Thyroid gland (tissue), 4 donors: ENCODE results near the gene GAPVD1. TPM values are rescaled to one million over a fixed set of nuclear protein-coding genes. Genes with fewer than 3 reads are reported as not detected.

Experiments used
- DNase-seq, 2 donors: peaks; one replicate each; pipeline ENCODE4 v3.0.0-alpha.2; 2019
- H3K27ac ChIP-seq, 3 donors: fragments of 200-600 bp; sonication (generic); 1 replicate in 2 of 3; 2 replicates in 1 of 3; pipeline ENCODE4 v1.5.1; 2016 to 2019; ENCODE audit warnings: mild to moderate bottlenecking in 1 of 3, moderate library complexity in 1 of 3
- H3K27me3 ChIP-seq: fragments of 200-600 bp; sonication (generic); one replicate; pipeline ENCODE4 v1.5.1; 2019
- H3K36me3 ChIP-seq, 2 donors: fragments of 200-600 bp; sonication (generic); one replicate each; pipeline ENCODE4 v1.5.1; 2016 to 2019
- H3K4me1 ChIP-seq, 2 donors: fragments of 200-600 bp; sonication (generic); one replicate each; pipeline ENCODE4 v1.5.1; 2017 to 2019
- H3K4me3 ChIP-seq, 3 donors: fragments of 200-600 bp; sonication (generic); replicated peaks in 1 of 3; 1 replicate in 2 of 3; 2 replicates in 1 of 3; pipeline ENCODE4 v1.5.1; 2016; ENCODE audit warnings: mild to moderate bottlenecking in 1 of 3
- H3K9me3 ChIP-seq: fragments of 200-600 bp; sonication (generic); one replicate; pipeline ENCODE4 v1.5.1; 2017
- POLR2A ChIP-seq, 2 donors: fragments of 450-650 bp; IDR thresholded peaks; one replicate each; pipeline ENCODE4 v1.6.1; 2017; ENCODE audit warnings: antibody characterized with exemption in 2 of 2, mild to moderate bottlenecking in 2 of 2, moderate library complexity in 1 of 2
- WGBS, 2 donors: methylation state at CpG; one replicate each; pipeline ENCODE4 v1.1.5; 2017; 5-methylcytosine and 5-hydroxymethylcytosine counted together
- intact Hi-C: fragments of 100-400 bp; cut with DNase I; formaldehyde crosslinking; loops from one replicate; pipeline ENCODE4 v1.15.1; 2023
- total RNA-seq, 4 donors: library from RNA; depleted of rRNA; stranded (reverse); fragments of >200 nt; gene quantifications; one replicate each; pipeline ENCODE4 v1.2.3, GENCODE V29; 2016
- TF ChIP-seq, protein P1 (sequence below), 6 experiments: fragments of 200-600 bp in 3 of 6; fragments of 450-650 bp in 3 of 6; sonication (generic) in 3 of 6; IDR thresholded peaks; one replicate each; pipeline ENCODE4 v1.5.1; 2016 to 2019; ENCODE audit warnings: antibody characterized with exemption in 6 of 6, mild to moderate bottlenecking in 2 of 6, inconsistent platforms in 1 of 6, moderate library complexity in 1 of 6

The GAPVD1 gene
- total RNA-seq, 4 donors from 2014 or later: 92.6 to 140 (median 104) TPM

DNA sequence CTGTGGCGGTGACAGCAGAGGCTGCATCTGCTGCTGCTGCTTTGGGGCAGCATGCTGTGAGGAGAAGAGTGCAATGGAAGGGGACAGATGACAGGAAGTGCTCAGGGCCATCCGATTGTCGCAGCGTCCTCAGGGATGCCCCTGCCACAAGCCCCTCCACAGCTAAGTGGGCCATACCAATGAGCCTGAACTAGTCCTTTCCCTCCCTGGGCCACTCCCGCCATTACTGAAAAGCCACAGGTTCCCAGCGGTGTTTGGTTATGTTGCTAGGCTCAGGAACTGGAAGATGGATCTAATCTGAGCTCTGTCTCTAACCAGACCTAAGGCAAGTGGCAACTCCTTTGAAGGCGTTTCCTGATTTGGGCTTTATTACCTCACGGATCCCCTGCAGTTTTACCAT, 109.2 kb downstream of the GAPVD1 start:
- H3K27me3 ChIP-seq: no peaks in the 10 kb centered on the region
- H3K9me3 ChIP-seq: no peaks in the 10 kb centered on the region
- peaks cover 0 to 6% of the 10 kb centered on the region in 2 donors for H3K4me1 ChIP-seq
- 72 to 84% methylated on average over 8 of the region's 8 CpGs for WGBS, 2 donors
- no peak for DNase-seq
- intact Hi-C loops: loop anchor here (5.0 to 10.0 kb wide), 2 partner anchors 116 to 513 kb away; no protein-coding TSS in a partner anchor
- H3K27ac ChIP-seq: no peak overlapping the region
- TF ChIP-seq, protein P1, sequence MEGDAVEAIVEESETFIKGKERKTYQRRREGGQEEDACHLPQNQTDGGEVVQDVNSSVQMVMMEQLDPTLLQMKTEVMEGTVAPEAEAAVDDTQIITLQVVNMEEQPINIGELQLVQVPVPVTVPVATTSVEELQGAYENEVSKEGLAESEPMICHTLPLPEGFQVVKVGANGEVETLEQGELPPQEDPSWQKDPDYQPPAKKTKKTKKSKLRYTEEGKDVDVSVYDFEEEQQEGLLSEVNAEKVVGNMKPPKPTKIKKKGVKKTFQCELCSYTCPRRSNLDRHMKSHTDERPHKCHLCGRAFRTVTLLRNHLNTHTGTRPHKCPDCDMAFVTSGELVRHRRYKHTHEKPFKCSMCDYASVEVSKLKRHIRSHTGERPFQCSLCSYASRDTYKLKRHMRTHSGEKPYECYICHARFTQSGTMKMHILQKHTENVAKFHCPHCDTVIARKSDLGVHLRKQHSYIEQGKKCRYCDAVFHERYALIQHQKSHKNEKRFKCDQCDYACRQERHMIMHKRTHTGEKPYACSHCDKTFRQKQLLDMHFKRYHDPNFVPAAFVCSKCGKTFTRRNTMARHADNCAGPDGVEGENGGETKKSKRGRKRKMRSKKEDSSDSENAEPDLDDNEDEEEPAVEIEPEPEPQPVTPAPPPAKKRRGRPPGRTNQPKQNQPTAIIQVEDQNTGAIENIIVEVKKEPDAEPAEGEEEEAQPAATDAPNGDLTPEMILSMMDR (IDR thresholded peaks at IDR 0.05): no peak
- TF ChIP-seq POLR2A (IDR thresholded peaks at IDR 0.05): no peak
- no peak overlapping the region for H3K4me3 ChIP-seq
- no peaks in the 10 kb centered on the region for H3K36me3 ChIP-seq

DNA sequence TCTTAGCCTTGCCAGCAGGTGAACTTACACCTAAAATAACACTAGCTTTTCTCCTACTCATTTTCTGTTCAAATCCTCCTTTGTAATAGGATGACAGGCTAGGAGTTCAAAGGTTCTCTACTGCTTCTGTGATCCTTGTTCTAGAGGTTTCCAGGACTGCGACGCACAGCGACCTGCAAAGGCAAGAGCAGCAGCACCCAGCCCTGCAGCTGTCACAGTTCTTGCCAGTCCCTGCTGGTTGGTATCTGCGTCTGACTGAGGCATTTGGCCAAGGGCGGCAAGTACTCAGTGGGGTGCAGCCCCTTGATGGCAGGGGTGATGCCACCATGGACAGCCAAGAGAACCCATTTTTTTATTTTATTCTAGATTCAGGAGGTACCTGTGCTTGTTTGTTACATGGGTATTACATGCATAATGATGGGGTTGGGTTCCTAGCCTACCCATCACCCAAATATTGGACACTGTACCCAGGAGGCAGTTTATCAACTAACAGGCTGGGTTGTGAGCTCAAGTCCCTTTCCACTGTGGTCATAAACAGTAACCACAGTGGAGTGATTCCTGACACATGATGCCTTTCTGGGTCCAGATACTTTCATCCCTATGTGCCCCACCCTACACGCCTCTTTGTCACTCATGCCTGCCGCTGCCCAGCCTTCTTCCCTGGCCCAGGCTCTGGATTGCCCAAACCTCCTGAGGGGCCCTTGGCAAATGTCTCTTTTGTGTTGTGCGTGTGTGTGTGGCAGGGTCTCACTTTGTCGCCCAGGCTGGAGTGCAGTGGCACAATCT, 111.0 kb downstream of the GAPVD1 start:
- peaks cover 0 to 6% of the 10 kb centered on the region in 2 donors for H3K4me1 ChIP-seq
- H3K27ac ChIP-seq: no peak overlapping the region
- intact Hi-C loops: loop anchor here (5.0 to 10.0 kb wide), 2 partner anchors 118 to 515 kb away; no protein-coding TSS in a partner anchor
- H3K36me3 ChIP-seq: no peaks in the 10 kb centered on the region
- H3K9me3 ChIP-seq: no peaks in the 10 kb centered on the region
- TF ChIP-seq, protein P1 (IDR thresholded peaks at IDR 0.05): no peak
- no peak for TF ChIP-seq POLR2A (IDR thresholded peaks at IDR 0.05)
- H3K4me3 ChIP-seq: no peak overlapping the region
- WGBS, 2 donors: 82 to 83% methylated on average over 9 of the region's 9 CpGs
- no peak for DNase-seq
- no peaks in the 10 kb centered on the region for H3K27me3 ChIP-seq

DNA sequence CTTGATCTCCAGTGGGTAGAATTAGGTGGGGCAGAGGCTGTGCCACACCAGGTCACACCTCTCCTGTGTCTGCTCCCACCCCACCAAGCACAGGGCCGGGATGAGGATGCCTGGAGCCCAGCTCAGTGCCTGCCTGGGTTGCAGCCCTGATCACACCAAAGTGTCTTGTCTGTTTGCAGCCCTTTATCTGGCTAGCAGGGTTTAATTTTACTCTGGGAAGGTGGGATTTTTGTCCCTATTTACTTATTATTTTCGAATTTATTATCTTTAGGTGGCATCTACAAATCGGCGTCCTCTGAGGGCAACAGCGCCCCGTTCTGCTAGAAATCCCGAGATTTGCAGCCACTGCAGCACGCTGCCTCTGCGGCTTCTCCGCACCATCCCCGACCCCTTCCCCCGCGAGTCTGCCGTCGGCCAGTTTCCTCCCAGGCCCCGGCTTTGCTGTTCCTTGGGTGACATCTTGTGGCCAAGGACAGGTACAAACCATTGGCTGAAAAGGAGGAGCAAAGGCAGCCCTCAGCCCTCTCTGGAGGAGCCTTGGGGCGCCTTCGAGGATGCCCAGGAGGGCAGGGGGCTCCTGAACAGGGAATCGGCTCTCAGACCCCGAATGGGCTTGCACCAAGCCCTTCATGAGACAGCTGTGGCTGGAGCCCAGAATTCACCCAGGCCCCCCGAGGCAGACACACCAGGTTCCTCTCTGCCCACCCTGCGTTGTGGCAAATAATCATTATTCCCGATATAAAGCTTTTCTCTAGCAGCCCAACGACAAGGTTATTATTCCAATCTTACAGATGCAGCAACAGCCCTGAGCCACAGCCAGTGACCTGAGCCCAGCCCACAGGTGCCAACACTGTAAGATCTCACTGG, 113.0 kb downstream of the GAPVD1 start:
- no peak overlapping the region for H3K27ac ChIP-seq
- no peaks in the 10 kb centered on the region for H3K27me3 ChIP-seq
- peak; percentile 55 to 67 for DNase-seq
- peaks cover 5 to 14% of the 10 kb centered on the region in 2 donors for H3K4me1 ChIP-seq
- TF ChIP-seq, protein P1 (IDR thresholded peaks at IDR 0.05): peak; percentile 52 to 84 (median 76)
- no peak for TF ChIP-seq POLR2A (IDR thresholded peaks at IDR 0.05)
- no peak overlapping the region for H3K4me3 ChIP-seq
- WGBS, 2 donors: 12 to 18% methylated on average over 21 to 24 of the region's 24 CpGs
- H3K9me3 ChIP-seq: no peaks in the 10 kb centered on the region
- intact Hi-C loops: loop anchor here (5.0 to 10.0 kb wide), 2 partner anchors 120 to 517 kb away; no protein-coding TSS in a partner anchor
- H3K36me3 ChIP-seq: no peaks in the 10 kb centered on the region

DNA sequence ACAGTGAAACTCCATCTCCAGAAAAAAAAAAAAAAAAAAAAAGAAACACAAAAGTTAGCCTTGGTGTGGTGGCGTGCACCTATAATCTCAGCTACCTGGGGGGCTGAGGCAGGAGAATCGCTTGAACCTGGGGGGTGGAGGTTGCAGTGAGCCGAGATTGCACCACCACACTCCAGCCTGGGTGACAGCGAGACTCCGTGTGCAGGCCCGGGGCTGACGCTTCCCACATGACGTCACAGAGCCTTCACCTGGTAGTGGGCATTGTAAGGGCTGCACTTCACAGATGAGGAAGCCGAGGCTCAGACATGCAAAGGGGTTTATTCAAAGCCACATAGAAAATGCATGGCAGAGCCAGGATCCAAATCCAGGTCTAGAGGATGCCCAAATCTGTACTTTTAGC, 114.2 kb downstream of the GAPVD1 start:
- TF ChIP-seq POLR2A (IDR thresholded peaks at IDR 0.05): no peak
- TF ChIP-seq, protein P1 (IDR thresholded peaks at IDR 0.05): no peak
- WGBS, 2 donors: 87 to 95% methylated on average over 9 of the region's 9 CpGs
- Histone ChIP-seq H3K27ac (no peak overlapping the region), H3K4me1 (peaks cover 5 to 14% of the 10 kb centered on the region in 2 donors), H3K9me3 (no peaks in the 10 kb centered on the region), H3K36me3 (no peaks in the 10 kb centered on the region), H3K27me3 (no peaks in the 10 kb centered on the region), H3K4me3 (no peak overlapping the region)
- intact Hi-C loops: loop anchor here (10.0 kb wide), 1 partner anchor 121 kb away; no protein-coding TSS in a partner anchor
- no peak for DNase-seq
